Daoy (cell line): ENCODE data around the gene MTCP1. TPM values are rescaled to one million over a fixed set of nuclear protein-coding genes. Genes with fewer than 3 reads are reported as not detected.

Experiments
- DNase-seq: peaks from one replicate; pipeline ENCODE4 v3.0.0-alpha.2; 2015; ENCODE audit warnings: low read depth
- total RNA-seq: library from RNA; depleted of rRNA; stranded (reverse); fragments of >200 nt; shearing (Covaris generic); gene quantifications from 2 replicates; pipeline ENCODE4 v1.2.3, GENCODE V29; 2014

MTCP1 gene
- total RNA-seq, 1 experiment from 2014 or later, result 6.3 TPM

- DNase-seq, result no peak
These were observed 16.7 kb downstream of the MTCP1 start for GRCh38 chrX:155054255-155054654.

GRCh38 chrX:155053656-155054055, 17.3 kb downstream of the MTCP1 start:
- DNase-seq, result no peak

GRCh38 chrX:155052738-155053498, 18.0 kb downstream of the MTCP1 start:
- no peak for DNase-seq

- peak; percentile 44 for DNase-seq
These were observed 21.8 kb downstream of the MTCP1 start for GRCh38 chrX:155048977-155049619.

GRCh38 chrX:155046811-155047528, 24.0 kb downstream of the MTCP1 start:
- DNase-seq, result no peak

GRCh38 chrX:155046129-155046810, 24.7 kb downstream of the MTCP1 start:
- no peak for DNase-seq

GRCh38 chrX:155035688-155036087, 35.2 kb downstream of the MTCP1 start:
- no peak for DNase-seq

GRCh38 chrX:155031657-155032056, 39.3 kb downstream of the MTCP1 start:
- DNase-seq, result no peak

GRCh38 chrX:155028877-155029291, 42.1 kb downstream of the MTCP1 start:
- peak; percentile 1 for DNase-seq

- no peak for DNase-seq
These were observed 42.8 kb downstream of the MTCP1 start for GRCh38 chrX:155028129-155028528.

GRCh38 chrX:155027509-155028066, 43.3 kb downstream of the MTCP1 start:
- peak; percentile 30 for DNase-seq

- peak; percentile 94 for DNase-seq
These were observed 44.0 kb downstream of the MTCP1 start, which contains the start of gene FUNDC2 for GRCh38 chrX:155026727-155027508. TSS of gene FUNDC2 (plus strand) at chrX:155026844. CDS start at chrX:155026939, 95 bp downstream.

- DNase-seq, result no peak
These were observed 44.6 kb downstream of the MTCP1 start for GRCh38 chrX:155026420-155026726.

- DNase-seq, result no peak
These were observed 46.8 kb downstream of the MTCP1 start for GRCh38 chrX:155023907-155024833.

- DNase-seq, result no peak
These were observed 48.4 kb downstream of the MTCP1 start, which contains the start of gene F8 for GRCh38 chrX:155022585-155022984. TSS of gene F8 (minus strand) at chrX:155022723. CDS start at chrX:155022552, 171 bp downstream.

GRCh38 chrX:155020591-155020990, 50.3 kb downstream of the MTCP1 start:
- DNase-seq, result no peak
